NCI-H2081 (cell line): Measurements from ENCODE around the gene CXCL16.
A peak's percentile ranks its signal among the peaks of the same experiment; 100 is the strongest.
"Not testable (repeated sequence)": the region's sequence is repeated elsewhere in the genome, so short reads cannot be mapped to it uniquely, and the experiment has no call there.

Experiments used
- DNase-seq, 2 experiments: peaks; one replicate each; lab custom pipeline; 2025; lab: John Stamatoyannopoulos, UW

The CXCL16 gene

DNA sequence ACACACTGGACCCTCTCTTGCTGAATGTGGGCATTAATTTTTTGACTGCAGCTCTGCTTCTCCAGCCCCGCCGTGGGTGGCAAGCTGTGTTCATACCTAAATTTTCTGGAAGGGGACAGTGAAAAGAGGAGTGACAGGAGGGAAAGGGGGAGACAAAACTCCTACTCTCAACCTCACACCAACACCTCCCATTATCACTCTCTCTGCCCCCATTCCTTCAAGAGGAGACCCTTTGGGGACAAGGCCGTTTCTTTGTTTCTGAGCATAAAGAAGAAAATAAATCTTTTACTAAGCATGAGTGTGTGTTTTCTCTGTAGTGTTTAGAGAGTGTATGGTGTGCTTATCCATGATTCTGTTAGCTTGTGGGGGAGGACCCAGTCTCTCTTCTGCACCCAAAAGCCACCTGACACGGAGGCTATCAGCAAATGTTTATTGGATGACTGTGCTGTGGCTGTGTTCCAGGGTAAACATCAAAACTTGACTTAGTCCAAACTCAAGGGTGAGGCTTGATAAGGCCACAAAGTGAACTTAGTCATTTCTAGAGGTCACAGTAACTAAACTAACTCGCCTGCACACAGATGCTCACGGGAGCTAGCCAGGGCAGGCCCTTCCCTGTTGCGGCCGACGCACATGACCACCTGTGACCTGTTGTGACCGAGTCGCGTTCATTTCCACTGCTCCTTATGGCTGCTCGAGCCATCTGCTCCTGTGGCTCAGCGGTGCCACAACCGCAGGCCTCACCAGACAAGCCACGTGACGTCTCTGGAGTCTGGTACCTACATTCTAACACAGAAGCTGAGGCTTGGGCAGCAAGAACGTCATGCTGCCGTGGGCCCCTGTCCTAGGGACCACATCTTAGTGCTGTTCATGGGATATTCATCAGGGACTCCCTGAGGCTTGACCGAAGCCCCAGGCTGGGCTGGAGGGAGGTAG, 18.3 kb downstream of the CXCL16 start:
- no peak for DNase-seq

GRCh38 chr17:4720787-4721186, 18.9 kb downstream of the CXCL16 start:
- DNase-seq = no peak

DNA sequence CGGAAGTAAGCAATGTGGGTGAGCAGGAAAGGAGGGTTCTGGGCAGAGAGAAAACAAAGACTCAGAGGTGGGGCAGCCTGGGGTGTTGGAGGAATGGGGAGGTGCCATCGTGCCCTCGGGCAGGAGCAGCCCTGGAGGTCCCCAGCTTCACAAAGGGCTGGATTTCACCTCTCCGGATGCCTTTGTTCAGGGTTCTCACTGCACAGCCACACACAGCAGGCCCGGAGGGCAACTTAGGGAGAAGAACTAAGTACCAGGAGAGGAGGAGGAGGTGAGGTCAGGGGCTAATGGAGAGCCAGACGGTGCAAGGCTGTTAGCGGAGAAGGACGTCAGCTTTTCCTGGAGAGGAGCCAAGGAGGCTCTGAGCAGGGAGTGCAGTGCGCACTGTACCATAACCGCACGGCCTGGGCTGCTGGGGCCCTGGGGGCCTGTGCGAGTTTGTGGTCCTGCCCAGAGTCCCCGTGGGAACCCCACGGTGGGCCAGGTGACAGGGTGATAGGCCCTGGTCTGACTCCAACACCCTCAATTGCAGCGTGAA, 20.0 kb downstream of the CXCL16 start:
- DNase-seq = no peak

- no peak for DNase-seq
These were observed 20.6 kb downstream of the CXCL16 start for GRCh38 chr17:4719146-4719545.

DNA sequence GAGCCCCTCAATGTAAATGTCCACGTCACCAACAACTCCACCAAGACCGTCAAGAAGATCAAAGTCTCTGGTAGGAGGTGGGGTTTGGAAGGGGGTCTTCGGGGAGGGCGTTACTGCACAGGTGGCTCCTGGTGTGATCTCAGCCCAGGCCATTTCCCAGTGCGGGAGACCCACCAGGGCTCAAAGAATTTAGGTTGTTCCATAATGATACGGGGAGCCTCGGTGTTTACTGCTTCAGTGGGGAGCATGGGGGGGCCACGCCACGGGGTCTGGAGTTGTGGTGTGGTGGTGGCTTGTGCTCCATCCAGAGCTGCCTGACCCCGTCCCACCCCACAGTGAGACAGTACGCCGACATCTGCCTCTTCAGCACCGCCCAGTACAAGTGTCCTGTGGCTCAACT, 21.5 kb downstream of the CXCL16 start:
- DNase-seq = no peak

GRCh38 chr17:4717791-4718190, 21.9 kb downstream of the CXCL16 start:
- no peak for DNase-seq

- no peak for DNase-seq
These were observed 23.6 kb downstream of the CXCL16 start for GRCh38 chr17:4716081-4716480.

- DNase-seq = no peak
These were observed 24.5 kb downstream of the CXCL16 start for GRCh38 chr17:4715063-4715744.

- DNase-seq = not testable (repeated sequence)
These were observed 25.2 kb downstream of the CXCL16 start for GRCh38 chr17:4714340-4715062.

DNA sequence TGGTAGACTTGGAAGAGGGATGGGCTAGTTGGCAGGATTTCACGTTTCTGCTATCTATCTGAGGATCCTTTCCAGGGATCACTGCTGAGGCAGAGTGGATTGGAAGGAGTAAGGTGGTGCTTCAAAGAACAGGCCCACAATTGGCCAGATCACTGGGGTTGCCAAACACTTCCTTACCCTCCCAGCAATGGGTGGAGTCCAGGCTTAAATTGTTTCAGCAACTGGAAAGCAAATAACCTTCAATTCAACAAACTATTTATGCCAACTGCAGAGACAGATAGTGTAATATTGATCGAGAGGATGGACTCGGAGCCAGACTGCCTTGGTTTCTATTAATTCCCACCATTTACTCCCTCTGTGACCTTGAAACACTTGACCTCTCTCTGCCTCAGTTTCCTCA, 27.2 kb downstream of the CXCL16 start:
- DNase-seq = no peak

DNA sequence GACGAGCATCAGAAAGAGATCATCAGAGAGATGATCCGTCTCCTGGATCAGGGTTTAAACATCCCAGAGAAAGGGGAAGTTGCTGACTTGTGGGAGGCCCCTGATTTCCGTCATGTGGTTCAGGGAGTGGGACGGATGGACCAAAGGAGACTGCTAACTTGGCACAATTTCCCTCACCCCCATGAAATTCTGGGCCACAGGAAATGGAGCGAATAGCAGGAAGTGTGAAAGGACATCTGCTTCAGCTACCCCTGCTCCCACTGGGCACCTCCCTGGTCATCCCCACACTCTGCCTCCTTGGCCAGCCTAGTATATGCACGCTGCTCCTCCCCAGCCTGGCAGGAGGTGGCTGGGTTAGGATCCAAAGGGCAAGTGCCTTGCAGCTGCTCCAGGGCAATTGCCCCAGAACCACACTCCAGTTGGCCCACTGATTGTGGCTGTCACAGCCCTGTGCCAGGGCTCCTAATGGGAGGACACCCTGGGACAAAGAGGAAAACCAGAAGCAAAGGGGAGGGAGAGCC, 28.0 kb downstream of the CXCL16 start:
- DNase-seq = no peak

DNA sequence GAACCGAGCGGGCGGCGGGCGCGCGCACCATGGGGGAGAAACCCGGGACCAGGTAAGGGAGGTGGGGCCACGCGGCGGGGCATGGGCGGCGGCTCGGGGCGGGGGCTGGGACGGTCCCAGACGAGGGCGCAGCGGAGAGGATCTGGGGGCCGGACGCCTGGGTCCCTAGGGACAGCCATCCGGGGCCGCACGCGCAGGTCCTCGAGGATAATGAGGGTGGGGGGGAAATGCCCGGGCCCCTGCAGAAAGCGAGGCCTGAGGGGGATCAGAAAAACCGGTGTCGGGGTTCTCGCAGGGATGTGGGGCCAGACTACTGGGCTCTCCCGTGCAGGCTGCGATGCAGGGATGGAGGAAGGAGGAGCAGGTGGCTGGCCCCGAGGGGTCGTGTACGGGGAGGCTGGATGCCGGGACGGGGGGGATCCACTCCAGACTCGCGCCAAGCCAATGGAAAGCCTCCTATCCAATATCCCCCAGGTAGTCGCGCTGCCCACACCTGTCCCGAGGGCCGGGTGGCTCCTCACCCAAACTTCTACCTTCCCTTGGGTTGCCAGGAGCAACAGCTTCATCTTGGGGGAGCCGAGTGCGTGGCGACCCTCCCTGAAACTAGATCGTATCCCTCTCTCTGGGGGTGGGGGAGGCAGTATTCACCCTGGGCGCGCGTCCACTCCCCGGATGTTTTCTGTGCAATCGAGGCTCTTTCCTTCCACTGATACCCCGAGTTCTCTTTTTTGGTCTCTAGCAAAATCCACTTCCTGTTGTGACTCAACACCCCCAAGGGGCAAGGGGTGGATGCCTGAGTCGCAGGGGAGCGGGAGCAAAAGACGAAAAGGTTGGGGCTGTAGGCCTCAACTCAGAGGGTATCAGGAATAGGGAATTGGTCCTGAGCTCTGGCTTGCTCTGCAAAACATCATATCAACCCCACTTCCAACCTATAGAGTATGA, 28.8 kb downstream of the CXCL16 start:
- peak in 1 of 2 experiments; percentile 22 for DNase-seq

DNA sequence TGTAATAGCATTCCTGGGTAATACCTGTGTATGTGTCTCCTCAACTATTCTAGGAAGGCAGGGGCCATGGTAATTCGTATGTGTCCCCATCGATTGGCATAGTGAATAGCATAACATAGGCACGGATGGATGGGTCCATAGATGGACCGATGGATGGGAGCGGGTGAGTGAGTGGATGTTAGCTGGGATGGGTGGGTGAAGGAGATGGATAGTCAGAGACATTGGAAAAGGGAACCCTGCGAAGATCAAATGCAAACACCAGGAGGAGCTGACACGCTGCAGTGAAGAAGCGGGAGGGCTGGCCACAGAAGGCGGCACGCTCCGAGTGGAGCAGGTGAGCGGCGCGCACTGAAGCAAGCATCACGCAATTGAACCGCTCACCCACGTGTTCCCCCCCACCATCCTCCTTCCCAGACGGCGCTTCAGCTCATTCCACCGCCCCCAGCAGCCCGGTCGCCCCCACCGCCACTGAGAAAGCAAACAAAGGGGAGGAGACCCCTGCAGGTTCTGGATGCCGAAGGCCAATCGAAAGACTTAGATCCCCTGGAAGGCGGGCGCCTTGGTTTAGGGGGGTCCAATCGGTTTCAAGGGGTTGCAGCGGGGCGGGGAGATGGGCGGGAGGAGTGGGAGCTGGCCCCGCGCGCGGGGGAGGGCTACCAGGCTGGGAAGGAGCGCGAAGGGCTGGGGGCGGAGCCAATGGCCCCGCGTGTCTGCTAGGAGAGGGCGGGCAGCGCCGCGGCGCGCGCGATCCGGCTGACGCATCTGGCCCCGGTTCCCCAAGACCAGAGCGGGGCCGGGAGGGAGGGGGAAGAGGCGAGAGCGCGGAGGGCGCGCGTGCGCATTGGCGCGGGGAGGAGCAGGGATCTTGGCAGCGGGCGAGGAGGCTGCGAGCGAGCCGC, 29.7 kb downstream of the CXCL16 start, which contains the start of gene ARRB2:
Gene ARRB2 (plus strand): TSS at position 839 of the 899 bp plus-strand sequence. CDS start 90 bp downstream, outside the sequence.
- peak; percentile 96 for DNase-seq

- DNase-seq = peak in 1 of 2 experiments; percentile 4
These were observed 31.3 kb downstream of the CXCL16 start for GRCh38 chr17:4708436-4708835.

DNA sequence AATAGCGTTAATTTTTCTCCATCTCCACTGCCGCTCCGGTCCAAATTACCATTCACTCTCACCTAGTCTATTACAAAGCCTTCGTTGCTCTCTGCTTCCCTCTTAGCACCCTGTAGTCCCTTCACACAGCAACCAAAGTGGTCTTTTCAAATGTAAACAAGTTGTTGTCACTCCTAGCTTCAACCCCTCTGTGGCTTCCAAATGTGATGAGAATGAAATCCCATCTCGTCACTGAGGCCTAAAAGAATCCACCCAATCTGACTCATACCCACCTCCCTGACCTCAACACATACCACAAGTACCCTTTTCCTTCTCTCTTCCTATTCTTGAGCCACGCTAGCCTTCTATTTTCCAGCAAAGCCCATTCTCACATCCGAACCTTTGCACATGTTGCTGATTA, 33.6 kb downstream of the CXCL16 start:
- DNase-seq = no peak

GRCh38 chr17:4704991-4705390, 34.7 kb downstream of the CXCL16 start:
- no peak for DNase-seq

GRCh38 chr17:4704574-4704907, 35.2 kb downstream of the CXCL16 start:
- DNase-seq = not testable (repeated sequence)

DNA sequence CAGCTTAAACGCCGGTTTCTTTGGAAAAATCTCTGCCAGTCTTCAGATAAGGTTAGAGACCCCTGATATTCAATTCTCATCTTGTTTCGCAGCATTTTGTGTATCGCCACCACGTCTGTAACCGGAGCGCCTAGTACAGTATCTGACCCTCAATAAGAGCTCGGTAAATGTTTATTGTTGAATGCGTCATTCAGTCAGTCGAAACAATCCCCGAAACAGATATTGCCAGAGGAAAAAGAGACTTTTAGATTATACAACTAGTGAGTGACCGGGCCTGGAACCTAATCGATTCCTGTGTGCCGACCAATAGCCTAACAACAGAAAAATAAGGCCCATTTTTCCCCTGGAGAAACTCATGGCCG, 36.4 kb downstream of the CXCL16 start:
- no peak for DNase-seq

GRCh38 chr17:4701116-4701515, 38.6 kb downstream of the CXCL16 start:
- no peak for DNase-seq
